ENCODE measurements around the gene PNMA3. TPM values are rescaled to one million over a fixed set of nuclear protein-coding genes. Genes with fewer than 3 reads are reported as not detected.
"Not testable (repeated sequence)": the region's sequence is repeated elsewhere in the genome, so short reads cannot be mapped to it uniquely, and the experiment has no call there.

Gene PNMA3
- total RNA-seq, 1 donor from 2014 or later, result 11.5 TPM

DNA sequence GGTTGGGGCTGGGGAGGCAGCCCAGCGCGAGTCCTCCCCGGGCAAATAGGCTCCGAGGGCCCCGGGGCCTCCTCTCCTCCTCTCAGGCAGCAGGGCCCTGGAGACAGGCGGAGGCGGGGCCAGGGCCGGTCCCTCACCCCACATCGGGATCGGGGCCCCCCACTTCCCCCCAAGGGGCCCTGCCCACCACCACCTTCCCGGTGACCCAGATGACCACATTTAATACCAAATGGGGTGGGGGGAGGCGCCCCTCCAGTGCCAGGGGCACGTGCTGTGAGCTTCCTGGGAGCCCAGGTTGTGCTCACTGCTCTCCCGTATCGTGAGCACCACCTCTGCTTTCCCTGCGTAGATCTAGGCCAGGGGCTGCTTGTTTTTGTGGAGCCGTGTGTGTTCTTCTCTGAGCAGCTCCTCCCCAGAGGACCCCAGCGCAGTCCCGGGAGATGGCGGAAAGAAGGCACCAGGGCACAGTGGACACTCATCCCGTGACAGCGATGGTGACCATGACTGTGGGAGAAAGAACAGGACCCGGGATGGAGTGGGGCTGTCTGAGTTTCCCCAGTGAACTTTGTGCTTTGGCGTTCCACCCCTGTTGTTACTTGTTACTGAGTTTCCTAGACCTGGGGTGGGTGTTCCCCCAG, 18.1 kb downstream of the PNMA3 start:
- no peak for DNase-seq

DNA sequence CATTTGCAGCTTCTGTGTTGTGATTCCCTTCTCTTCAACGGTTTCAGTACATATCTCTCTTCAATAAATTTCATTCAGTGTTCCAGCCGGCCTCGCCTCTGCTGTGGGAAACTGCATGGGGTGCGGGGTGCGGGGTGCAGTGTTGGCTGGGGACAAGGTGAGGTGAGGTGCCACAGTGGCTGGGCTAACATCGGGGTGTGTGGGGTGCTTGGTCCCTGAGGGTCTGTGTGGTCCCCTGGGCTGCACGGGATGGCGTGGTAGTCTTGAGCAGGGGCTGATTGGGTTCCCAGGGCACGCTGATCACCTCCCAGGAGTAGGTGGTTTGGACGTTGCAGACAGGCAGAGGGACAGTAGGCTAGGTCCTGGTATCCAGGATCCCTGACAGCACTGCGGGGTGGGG, 18.7 kb downstream of the PNMA3 start:
- DNase-seq, result no peak

DNA sequence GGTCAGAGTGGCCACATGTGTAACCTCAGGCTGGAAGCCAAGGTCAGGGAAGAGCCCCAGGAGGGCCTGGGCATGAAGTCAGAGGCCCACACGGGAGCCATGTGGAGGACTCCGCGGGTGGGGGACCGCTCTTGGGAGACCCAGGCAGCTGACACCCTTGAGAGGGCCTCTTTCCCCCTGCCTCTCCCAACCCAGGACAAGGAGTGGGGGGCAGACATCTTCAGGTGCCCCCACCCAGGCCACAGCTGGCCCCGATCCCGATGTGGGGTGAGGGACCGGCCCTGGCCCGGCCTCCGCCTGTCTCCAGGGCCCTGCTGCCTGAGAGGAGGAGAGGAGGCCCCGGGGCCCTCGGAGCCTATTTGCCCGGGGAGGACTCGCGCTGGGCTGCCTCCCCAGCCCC, 19.1 kb downstream of the PNMA3 start:
- DNase-seq, result no peak

DNA sequence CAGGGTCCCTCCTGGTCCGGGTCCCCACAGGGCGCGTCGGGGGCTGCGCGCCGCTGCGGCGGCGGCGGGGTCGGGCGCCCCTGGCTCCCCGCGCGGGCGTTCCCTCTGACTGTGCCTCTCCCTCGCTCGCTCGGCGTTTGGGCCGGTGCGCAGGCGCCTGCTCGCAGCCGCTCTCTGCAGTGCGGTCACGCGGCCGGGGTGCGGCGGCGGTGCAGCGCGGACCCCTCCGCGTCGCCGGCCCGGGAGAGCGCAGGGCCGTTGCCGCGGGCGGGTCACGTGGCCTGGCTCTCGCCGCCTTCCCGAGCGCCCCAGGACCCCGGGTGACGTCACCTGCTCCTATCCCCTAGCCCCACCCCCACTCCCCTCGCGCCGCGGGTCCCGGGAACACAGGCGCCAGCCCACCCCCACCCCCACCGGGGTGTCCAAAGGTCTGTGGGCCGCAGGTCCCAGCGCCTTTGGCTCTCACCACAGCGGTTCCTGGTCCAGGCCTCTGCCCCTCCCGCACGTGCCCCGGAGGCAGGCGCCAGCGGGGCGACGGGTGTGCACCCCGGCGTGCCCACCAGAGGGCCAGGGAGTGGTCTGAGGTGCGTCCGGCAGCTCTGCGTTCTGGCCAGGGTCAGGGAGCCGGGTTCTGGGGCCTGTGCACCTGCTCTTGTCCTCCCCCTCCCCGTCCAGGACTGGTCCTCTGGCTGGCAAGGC, 21.3 kb downstream of the PNMA3 start:
- not testable (repeated sequence) for DNase-seq

DNA sequence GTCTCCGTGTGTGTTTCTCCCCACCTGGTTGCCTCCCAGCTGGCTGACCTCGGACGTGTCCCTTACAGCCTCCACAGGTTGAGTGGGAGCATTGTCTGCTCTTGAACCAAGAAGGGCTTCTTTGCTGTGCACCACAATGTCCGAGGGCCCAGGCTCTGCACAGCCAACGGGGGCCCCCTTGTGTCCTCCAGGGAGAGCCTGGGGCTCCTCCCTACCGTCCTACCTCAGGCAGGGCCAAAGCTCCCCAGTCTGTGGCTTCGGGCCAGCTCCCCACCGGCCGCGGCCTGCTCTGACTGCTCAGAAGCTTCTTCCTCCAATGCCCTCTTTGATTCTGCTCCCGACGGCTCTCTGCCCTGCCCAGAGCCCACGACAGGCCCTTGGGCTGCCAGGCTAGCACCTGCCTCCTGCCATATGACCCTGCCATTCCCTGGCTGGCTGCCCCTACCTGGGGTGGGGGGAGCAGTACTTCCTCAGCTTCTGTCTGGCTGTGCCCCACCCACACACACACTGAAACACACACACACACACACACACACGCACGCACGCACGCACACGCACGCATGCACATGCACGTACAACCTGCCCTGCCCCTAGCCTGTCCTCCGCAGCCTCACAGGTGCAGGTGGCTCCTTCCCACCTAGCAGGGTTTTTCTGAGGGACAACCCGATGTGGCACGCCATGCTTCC, 27.1 kb downstream of the PNMA3 start:
- DNase-seq, result not testable (repeated sequence)

DNA sequence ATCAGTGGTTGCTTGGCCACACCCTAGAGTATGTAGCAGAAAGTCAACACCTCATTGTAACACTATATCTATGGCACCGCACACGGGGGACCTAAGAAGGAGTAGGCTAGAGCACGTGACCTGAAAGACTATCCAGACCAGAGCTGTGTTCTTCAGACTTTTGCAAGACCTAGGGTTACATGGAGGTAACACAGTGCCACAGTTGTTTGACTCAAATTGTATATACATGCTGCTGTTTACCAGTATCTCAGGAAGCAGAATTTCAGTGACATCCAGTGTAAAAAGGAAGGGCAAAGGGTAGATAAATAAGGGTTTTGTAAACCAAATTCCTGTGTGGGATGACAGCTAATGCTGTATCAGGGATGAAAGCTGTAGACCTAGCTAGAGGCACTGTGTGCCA, 46.1 kb downstream of the PNMA3 start:
- no peak for DNase-seq

DNA sequence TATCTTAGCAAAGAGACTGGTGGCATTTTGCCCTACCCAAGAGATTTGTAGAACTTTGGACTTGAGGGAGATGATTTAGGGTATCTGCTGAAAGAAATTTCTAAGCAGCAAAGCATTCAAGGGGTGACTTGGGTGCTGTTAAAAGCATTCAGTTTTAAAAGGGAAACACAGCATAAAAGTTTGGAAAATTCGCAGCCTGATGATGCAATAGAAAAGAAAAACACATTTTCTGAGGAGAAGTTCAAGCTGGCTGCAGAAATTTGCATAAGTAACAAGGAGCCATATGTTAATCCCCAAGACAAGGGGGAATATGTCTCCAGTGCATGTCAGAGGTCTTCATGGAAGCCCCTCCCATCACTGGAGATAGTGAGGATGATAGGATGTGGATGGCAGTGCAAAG, 48.7 kb downstream of the PNMA3 start:
- DNase-seq, result not testable (repeated sequence)

DNA sequence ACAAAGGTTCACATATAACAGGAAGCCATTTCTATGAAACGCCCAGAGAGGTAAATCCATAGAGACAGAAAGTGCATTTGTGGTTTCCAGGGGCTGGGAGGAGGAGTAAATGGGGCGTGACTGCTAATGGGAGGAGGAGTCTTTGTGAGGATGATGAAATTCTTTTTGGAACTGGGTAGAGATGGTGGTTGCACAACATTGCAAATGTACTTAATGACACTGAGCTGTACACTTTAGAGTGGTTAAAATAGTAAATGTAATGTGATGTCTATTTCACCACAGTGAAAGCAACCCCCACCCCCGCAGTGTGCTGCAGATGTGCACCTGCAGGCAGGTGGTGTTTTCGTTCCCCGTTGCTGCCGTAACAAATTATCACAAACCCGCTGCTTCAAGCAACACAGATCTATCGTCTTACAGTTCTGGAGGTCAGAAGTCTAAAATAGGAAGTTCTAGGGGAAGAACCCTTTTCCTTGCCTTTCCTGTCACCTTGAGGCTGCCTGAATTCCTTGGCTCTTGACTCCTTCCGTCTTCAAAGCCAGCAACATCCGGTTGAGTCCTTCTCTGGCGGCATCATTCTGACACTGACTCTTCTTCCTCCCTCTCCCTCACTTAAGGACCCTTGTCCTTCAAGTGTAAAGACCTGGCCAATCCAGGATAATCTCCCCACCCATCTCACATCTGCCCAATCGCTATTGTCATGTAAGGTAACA, 50.0 kb downstream of the PNMA3 start:
- DNase-seq, result not testable (repeated sequence)

Small RNAs within 50 kb of the gene (small RNA-seq; reads per million reads assigned to genes)
- not detected for gene AC243428.1

Other genes starting within 250 kb of the PNMA3 start
- gene CETN2, start 225.7 kb upstream of the PNMA3 start, total RNA-seq, result 24.2 TPM
- 14.5 TPM for gene NSDHL, start 225.4 kb upstream of the PNMA3 start, total RNA-seq
- gene ZNF185, start 158.4 kb upstream of the PNMA3 start, total RNA-seq, result 2.3 TPM
- 3.0 TPM for gene PNMA5, start 62.4 kb upstream of the PNMA3 start, total RNA-seq
- 18.1 TPM for gene PNMA6A, start 16.0 kb downstream of the PNMA3 start, total RNA-seq
- gene MAGEA1, start 122.8 kb downstream of the PNMA3 start, total RNA-seq, result not detected